Vagina (tissue), 2 donors: Measurements from ENCODE around the gene ATRIP. TPM values are rescaled to one million over a fixed set of nuclear protein-coding genes. Genes with fewer than 3 reads are reported as not detected.

Experiments used
- DNase-seq, 2 donors: peaks; one replicate each; pipeline ENCODE4 v3.0.0-alpha.2; 2017; ENCODE audit errors: extremely low spot score in 2 of 2
- H3K27ac ChIP-seq: fragments of 200-600 bp; sonication (generic); one replicate; pipeline ENCODE4 v1.5.1; 2019
- H3K27me3 ChIP-seq: fragments of 200-600 bp; sonication (generic); one replicate; pipeline ENCODE4 v1.5.1; 2019
- H3K36me3 ChIP-seq, 2 donors: fragments of 200-600 bp; sonication (generic); one replicate each; pipeline ENCODE4 v1.5.1; 2017 to 2019
- H3K4me1 ChIP-seq: fragments of 200-600 bp; sonication (generic); one replicate; pipeline ENCODE4 v1.5.1; 2019
- H3K4me3 ChIP-seq, 2 donors: fragments of 200-600 bp; sonication (generic); 1 replicate in 1 of 2; 2 replicates in 1 of 2; pipeline ENCODE4 v1.5.1; 2016 to 2019
- H3K9me3 ChIP-seq: fragments of 200-600 bp; sonication (generic); one replicate; pipeline ENCODE4 v1.5.1; 2019
- POLR2A ChIP-seq, 2 donors: fragments of 450-650 bp; IDR thresholded peaks; one replicate each; pipeline ENCODE4 v1.6.1; 2017; ENCODE audit warnings: antibody characterized with exemption in 2 of 2, mild to moderate bottlenecking in 2 of 2, moderate library complexity in 2 of 2
- POLR2AphosphoS5 ChIP-seq, 2 donors: sonication (generic); formaldehyde crosslinking; IDR thresholded peaks; one replicate each; pipeline ENCODE4 v1.9.0; 2017; ENCODE audit warnings: antibody characterized with exemption in 2 of 2, mild to moderate bottlenecking in 2 of 2, low read depth in 1 of 2; ENCODE audit not compliant: insufficient read depth in 1 of 2
- intact Hi-C: fragments of 100-400 bp; cut with DNase I; formaldehyde crosslinking; loops from one replicate; pipeline ENCODE4 v1.15.1; 2023
- total RNA-seq: library from RNA; depleted of rRNA; stranded (reverse); fragments of >200 nt; gene quantifications from one replicate; pipeline ENCODE4 v1.2.3, GENCODE V29; 2016
- TF ChIP-seq, protein P1 (sequence below), 3 experiments: fragments of 450-650 bp in 2 of 3; fragments of 200-600 bp in 1 of 3; sonication (generic) in 1 of 3; IDR thresholded peaks; one replicate each; pipeline ENCODE4 v1.5.1; 2017 to 2019; ENCODE audit warnings: antibody characterized with exemption in 3 of 3, mild to moderate bottlenecking in 2 of 3, moderate library complexity in 2 of 3

Gene ATRIP
- total RNA-seq, 1 donor from 2014 or later: 13.8 TPM

DNA sequence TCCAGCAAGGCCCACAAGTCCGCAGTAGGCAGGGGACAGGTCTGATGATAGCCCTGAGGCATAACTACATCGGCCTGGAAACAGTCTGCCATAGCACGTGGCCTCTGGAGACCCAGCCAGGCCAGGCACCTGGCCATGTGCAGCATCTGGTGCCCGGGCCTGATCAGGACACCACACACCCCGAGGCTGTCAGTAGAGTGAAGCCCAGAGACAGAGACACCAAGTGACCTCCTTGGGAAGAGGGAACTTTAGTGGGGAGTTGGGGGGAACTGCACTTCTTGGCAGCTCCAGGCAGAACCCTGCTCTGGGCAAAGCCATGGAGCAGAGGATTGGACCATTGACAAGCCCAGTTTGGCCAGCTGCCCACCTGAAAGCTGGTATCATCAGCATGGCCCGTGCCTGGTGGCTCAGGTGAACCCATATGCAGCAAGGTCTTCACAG is 56.2 kb downstream of the ATRIP start:
- peak overlapping the region; percentile 61 to 78 for H3K4me3 ChIP-seq
- intact Hi-C loops: no loop called here
- peak overlapping the region; percentile 92 for H3K27ac ChIP-seq
- no peaks in the 10 kb centered on the region for H3K9me3 ChIP-seq
- peaks cover 0 to 22% of the 10 kb centered on the region in 2 donors for H3K36me3 ChIP-seq
- TF ChIP-seq, protein P1, sequence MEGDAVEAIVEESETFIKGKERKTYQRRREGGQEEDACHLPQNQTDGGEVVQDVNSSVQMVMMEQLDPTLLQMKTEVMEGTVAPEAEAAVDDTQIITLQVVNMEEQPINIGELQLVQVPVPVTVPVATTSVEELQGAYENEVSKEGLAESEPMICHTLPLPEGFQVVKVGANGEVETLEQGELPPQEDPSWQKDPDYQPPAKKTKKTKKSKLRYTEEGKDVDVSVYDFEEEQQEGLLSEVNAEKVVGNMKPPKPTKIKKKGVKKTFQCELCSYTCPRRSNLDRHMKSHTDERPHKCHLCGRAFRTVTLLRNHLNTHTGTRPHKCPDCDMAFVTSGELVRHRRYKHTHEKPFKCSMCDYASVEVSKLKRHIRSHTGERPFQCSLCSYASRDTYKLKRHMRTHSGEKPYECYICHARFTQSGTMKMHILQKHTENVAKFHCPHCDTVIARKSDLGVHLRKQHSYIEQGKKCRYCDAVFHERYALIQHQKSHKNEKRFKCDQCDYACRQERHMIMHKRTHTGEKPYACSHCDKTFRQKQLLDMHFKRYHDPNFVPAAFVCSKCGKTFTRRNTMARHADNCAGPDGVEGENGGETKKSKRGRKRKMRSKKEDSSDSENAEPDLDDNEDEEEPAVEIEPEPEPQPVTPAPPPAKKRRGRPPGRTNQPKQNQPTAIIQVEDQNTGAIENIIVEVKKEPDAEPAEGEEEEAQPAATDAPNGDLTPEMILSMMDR (IDR thresholded peaks at IDR 0.05): no peak
- no peak for TF ChIP-seq POLR2A (IDR thresholded peaks at IDR 0.05)
- TF ChIP-seq POLR2AphosphoS5 (IDR thresholded peaks at IDR 0.05; ENCODE audit: insufficient read depth in 1 of 2, low read depth in 1 of 2): no peak
- peaks cover 54% of the 10 kb centered on the region for H3K4me1 ChIP-seq
- DNase-seq: no peak
- no peaks in the 10 kb centered on the region for H3K27me3 ChIP-seq

DNA sequence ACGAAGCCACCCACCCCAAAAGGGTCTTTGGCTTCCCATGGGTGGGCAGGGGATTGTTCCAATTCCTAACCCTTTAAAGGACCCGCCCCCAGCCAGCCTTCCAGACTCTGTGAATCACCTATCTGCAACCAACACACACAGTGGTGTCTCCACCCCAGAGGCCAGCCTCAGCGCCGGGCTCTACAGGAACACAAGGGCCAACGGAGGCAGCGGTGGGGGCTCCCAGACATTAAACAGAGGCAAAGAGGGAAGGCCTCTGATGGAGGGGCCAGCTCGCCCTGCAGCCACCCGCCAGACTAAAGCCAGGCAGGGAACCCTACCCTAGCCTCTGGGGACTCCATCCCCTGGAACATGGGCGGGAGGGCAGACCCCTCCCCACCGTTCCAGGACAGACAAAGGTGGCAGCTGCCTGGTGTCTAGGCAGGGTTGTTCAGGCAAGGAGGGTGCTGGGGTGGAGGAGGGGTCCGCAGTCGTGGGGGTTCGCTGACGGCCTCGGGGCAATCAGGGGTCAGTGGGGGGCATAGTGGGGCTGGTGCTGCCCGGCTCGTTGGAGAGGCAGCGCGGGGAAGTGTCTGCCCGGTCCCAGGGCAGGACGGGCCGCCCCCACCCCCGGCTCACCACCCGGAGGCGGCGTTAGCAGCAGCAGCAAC is 57.0 kb downstream of the ATRIP start:
- DNase-seq: peak in 1 of 2 donors; percentile 87
- no peak for TF ChIP-seq POLR2A (IDR thresholded peaks at IDR 0.05)
- TF ChIP-seq POLR2AphosphoS5 (IDR thresholded peaks at IDR 0.05; ENCODE audit: insufficient read depth in 1 of 2, low read depth in 1 of 2): peak in 1 of 2 donors; percentile 20
- H3K4me1 ChIP-seq: peaks cover 59% of the 10 kb centered on the region

DNA sequence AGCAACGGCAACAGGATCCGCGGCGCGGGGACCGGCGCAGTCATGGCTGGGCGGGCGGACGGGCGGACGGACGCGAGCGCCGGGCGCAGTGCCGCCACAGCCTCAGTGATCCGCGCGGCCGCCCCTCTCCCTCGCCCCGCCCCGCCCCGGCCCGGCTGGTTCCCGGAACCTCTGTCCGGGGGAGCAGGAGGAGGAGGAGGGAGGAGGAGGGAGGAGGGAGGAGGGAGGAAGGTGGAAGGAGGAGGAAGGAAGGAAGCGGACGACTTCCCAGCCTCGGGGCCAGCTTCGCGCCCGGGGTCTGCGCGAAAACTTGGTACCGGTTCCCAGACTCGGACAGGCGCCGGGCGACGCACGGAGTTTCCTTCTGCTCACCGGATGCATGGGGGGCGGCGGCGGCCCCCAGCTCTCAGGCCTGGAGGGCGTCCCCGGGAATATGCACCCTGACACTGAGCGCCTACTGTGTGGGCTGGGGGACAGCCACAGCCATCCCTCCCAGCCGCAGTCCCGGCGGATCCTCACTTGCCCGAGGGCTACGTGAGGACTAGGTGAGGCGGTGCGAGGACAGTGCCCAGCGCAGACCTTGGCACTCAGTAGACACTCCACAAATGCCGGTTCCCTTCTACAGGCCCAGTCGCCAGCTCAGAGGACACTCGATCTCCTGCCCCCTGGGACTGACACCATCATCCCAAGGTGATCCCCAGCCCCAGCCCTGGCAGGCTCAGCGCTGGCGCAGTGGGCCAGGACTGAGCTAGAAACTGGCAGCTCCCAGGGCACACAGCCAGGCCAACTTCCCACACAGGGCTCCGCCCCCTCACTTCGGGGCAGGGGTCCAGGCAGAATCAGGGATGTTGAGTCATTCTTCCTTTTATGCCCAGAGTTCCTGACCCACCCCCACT is 57.8 kb downstream of the ATRIP start, which contains the start of gene SHISA5:
SHISA5 (minus strand) TSS at position 124 of the 896 bp plus-strand sequence; CDS start at position 44, 80 bp downstream.
- intact Hi-C loops: loop anchor here (2.0 kb wide), 1 partner anchor 39 kb away; no protein-coding TSS in a partner anchor
- H3K36me3 ChIP-seq: peaks cover 0 to 8% of the 10 kb centered on the region in 2 donors

More for the DNA sequence above, 57.0 kb downstream of the ATRIP start:
- intact Hi-C loops: loop anchor here (2.0 kb wide), 1 partner anchor 39 kb away; no protein-coding TSS in a partner anchor
- Histone ChIP-seq H3K4me3 (peak overlapping the region; percentile 61 to 78), H3K9me3 (no peaks in the 10 kb centered on the region), H3K27me3 (no peaks in the 10 kb centered on the region), H3K36me3 (peaks cover 0 to 16% of the 10 kb centered on the region in 2 donors), H3K27ac (peak overlapping the region; percentile 92)

DNA sequence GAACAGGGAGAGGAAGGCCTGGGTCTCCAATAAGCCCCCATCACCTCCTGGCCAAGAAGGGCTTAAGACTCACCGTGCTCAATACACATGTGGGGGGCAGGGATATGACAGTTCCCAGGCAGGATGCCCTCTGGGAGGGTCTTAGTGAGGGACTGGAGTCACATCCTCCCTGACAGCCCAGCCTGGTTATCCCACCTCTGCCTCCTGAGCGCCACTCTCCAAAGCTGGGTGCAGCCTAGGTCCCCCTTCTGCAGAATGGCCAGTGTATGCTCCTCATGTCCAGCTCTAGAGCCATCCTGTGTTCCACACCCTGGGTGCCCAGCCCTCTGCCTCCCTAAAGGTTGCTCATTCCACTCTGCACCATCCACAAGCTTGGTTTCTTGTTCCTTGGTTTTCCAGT is 58.6 kb downstream of the ATRIP start:
- H3K4me1 ChIP-seq: peaks cover 59% of the 10 kb centered on the region
- intact Hi-C loops: loop anchor here (2.0 kb wide), 1 partner anchor 40 kb away; no protein-coding TSS in a partner anchor
- TF ChIP-seq POLR2AphosphoS5 (IDR thresholded peaks at IDR 0.05; ENCODE audit: insufficient read depth in 1 of 2, low read depth in 1 of 2) (no peak), POLR2A (IDR thresholded peaks at IDR 0.05) (no peak)
- TF ChIP-seq, protein P1 (IDR thresholded peaks at IDR 0.05): no peak

More for the DNA sequence above, 57.8 kb downstream of the ATRIP start, which contains the start of gene SHISA5:
- peak in 1 of 2 donors; percentile 49 for DNase-seq
- TF ChIP-seq POLR2AphosphoS5 (IDR thresholded peaks at IDR 0.05; ENCODE audit: insufficient read depth in 1 of 2, low read depth in 1 of 2) (peak; percentile 15 to 82), POLR2A (IDR thresholded peaks at IDR 0.05) (peak in 1 of 2 donors; percentile 33)
- TF ChIP-seq, protein P1 (IDR thresholded peaks at IDR 0.05): no peak
- Histone ChIP-seq H3K27ac (peak within 1 kb of the TSS; percentile 92), H3K4me1 (peaks cover 59% of the 10 kb centered on the region), H3K4me3 (peak within 1 kb of the TSS; percentile 61 to 78), H3K27me3 (no peaks in the 10 kb centered on the region), H3K9me3 (no peaks in the 10 kb centered on the region)

DNA sequence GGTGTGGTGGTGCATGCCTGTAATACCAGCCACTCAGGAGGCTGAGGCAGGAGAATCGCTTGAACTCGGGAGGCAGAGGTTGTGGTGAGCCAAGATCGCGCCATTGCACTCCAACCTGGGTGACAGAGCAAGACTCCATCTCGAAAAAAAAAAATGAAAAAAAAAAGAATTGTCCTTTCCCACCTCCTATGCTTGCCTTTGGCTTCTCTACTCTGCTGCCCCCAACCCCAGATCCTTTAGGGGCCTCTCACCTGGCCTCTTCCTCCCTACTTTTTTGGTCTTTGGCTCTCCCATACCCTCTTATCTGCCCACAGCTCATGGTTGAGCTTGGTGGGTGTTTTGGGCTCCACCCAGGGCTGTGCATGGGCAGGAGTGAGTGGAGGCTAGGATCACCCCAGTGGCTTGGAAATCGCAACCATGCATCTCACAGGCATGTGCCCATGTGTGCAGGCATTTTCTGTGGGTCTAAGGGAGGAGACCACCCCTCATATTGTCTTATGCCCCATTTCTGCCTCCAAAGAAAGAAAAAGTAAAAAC is 59.5 kb downstream of the ATRIP start:
- no peak overlapping the region for H3K27ac ChIP-seq

More for the DNA sequence above, 58.6 kb downstream of the ATRIP start:
- no peak for DNase-seq
- H3K9me3 ChIP-seq: no peaks in the 10 kb centered on the region
- peak overlapping the region in 1 of 2 donors; percentile 61 for H3K4me3 ChIP-seq
- H3K27ac ChIP-seq: peak overlapping the region; percentile 92
- no peaks in the 10 kb centered on the region for H3K36me3 ChIP-seq
- H3K27me3 ChIP-seq: no peaks in the 10 kb centered on the region

More for the DNA sequence above, 59.5 kb downstream of the ATRIP start:
- no peaks in the 10 kb centered on the region for H3K27me3 ChIP-seq
- intact Hi-C loops: loop anchor here (2.0 kb wide), 1 partner anchor 41 kb away; no protein-coding TSS in a partner anchor
- DNase-seq: no peak
- TF ChIP-seq POLR2A (IDR thresholded peaks at IDR 0.05) (no peak), POLR2AphosphoS5 (IDR thresholded peaks at IDR 0.05; ENCODE audit: insufficient read depth in 1 of 2, low read depth in 1 of 2) (no peak)
- TF ChIP-seq, protein P1 (IDR thresholded peaks at IDR 0.05): no peak
- H3K9me3 ChIP-seq: no peaks in the 10 kb centered on the region
- H3K36me3 ChIP-seq: no peaks in the 10 kb centered on the region
- H3K4me1 ChIP-seq: peaks cover 50% of the 10 kb centered on the region
- no peak overlapping the region for H3K4me3 ChIP-seq
